GM12892 (cell line): Measurements from ENCODE around the gene GINS2.

Experiments used
- DNase-seq: peaks from one replicate; pipeline ENCODE4 v3.0.0; 2011; ENCODE audit not compliant: insufficient read length
- FAIRE-seq: peaks from 2 replicates; lab custom pipeline; 2011; peaks lifted over from hg19 to GRCh38; lab: Jason Lieb, UNC
- POLR2A ChIP-seq: IDR thresholded peaks from 2 replicates; pipeline ENCODE4 v1.6.1; 2011; ENCODE audit warnings: low read depth, low read length, control low read depth
- POLR2AphosphoS5 ChIP-seq: IDR thresholded peaks from 2 replicates; pipeline ENCODE4 v1.6.1; 2011; ENCODE audit warnings: low read depth, low read length, control low read depth
- TAF1 ChIP-seq: IDR thresholded peaks from 2 replicates; pipeline ENCODE4 v1.6.1; 2011; ENCODE audit warnings: low read depth, mild to moderate bottlenecking, control low read depth, low read length, borderline replicate concordance

GINS2 gene

GRCh38 chr16:85654251-85655095, 34.3 kb downstream of the GINS2 start:
- no peak for DNase-seq
- TF ChIP-seq POLR2AphosphoS5 (no peak), POLR2A (no peak), TAF1 (no peak)
- FAIRE-seq = no peak

- no peak for FAIRE-seq
- TF ChIP-seq TAF1 (no peak), POLR2A (no peak), POLR2AphosphoS5 (no peak)
- DNase-seq = no peak
Observed at GRCh38 chr16:85653290-85653891, 35.4 kb downstream of the GINS2 start.

GRCh38 chr16:85652431-85653221, 36.1 kb downstream of the GINS2 start:
- FAIRE-seq (no peak), DNase-seq (no peak)
- TF ChIP-seq POLR2AphosphoS5 (no peak), TAF1 (no peak), POLR2A (no peak)

- no peak for FAIRE-seq
- TF ChIP-seq POLR2A (no peak), TAF1 (no peak), POLR2AphosphoS5 (no peak)
- no peak for DNase-seq
Observed at GRCh38 chr16:85651629-85652430, 36.9 kb downstream of the GINS2 start.

GRCh38 chr16:85650844-85651628, 37.7 kb downstream of the GINS2 start:
- TF ChIP-seq POLR2A = no peak
- TF ChIP-seq POLR2AphosphoS5 = no peak
- TF ChIP-seq TAF1 = no peak
- FAIRE-seq (no peak), DNase-seq (no peak)

GRCh38 chr16:85650135-85650843, 38.5 kb downstream of the GINS2 start:
- no peak for FAIRE-seq
- no peak for DNase-seq
- TF ChIP-seq POLR2AphosphoS5 = no peak
- no peak for TF ChIP-seq TAF1
- no peak for TF ChIP-seq POLR2A

- FAIRE-seq (no peak), DNase-seq (no peak)
- TF ChIP-seq TAF1 = no peak
- no peak for TF ChIP-seq POLR2A
- TF ChIP-seq POLR2AphosphoS5 = no peak
Observed at GRCh38 chr16:85649411-85650134, 39.2 kb downstream of the GINS2 start.

GRCh38 chr16:85648805-85649204, 39.9 kb downstream of the GINS2 start:
- TF ChIP-seq TAF1 (no peak), POLR2A (no peak), POLR2AphosphoS5 (no peak)
- FAIRE-seq (no peak), DNase-seq (no peak)

- DNase-seq (no peak), FAIRE-seq (no peak)
- no peak for TF ChIP-seq POLR2AphosphoS5
- TF ChIP-seq TAF1 = no peak
- TF ChIP-seq POLR2A = no peak
Observed at GRCh38 chr16:85648070-85648714, 40.6 kb downstream of the GINS2 start.
